ENCODE data around the gene CFB.

The CFB gene

GRCh38 chr6:31918069-31918720 is 27.7 kb upstream of the CFB start:
- H3K27ac ChIP-seq, result no peak overlapping the region

GRCh38 chr6:31919624-31920303 is 26.1 kb upstream of the CFB start:
- TF ChIP-seq CTCF (IDR thresholded peaks at IDR 0.05), result no peak
- TF ChIP-seq ZFX (IDR thresholded peaks at IDR 0.05; ENCODE audit: borderline replicate concordance), result no peak

More at GRCh38 chr6:31918069-31918720, 27.7 kb upstream of the CFB start:
- TF ChIP-seq ZFX (IDR thresholded peaks at IDR 0.05; ENCODE audit: borderline replicate concordance) (no peak), CTCF (IDR thresholded peaks at IDR 0.05) (no peak)

GRCh38 chr6:31920811-31921210 is 25.1 kb upstream of the CFB start:
- no peak overlapping the region for H3K27ac ChIP-seq
- TF ChIP-seq ZFX (IDR thresholded peaks at IDR 0.05; ENCODE audit: borderline replicate concordance) (no peak), CTCF (IDR thresholded peaks at IDR 0.05) (no peak)

More at GRCh38 chr6:31919624-31920303, 26.1 kb upstream of the CFB start:
- H3K27ac ChIP-seq, result no peak overlapping the region

GRCh38 chr6:31922942-31923341 is 23.0 kb upstream of the CFB start:
- no peak overlapping the region for H3K27ac ChIP-seq
- TF ChIP-seq CTCF (IDR thresholded peaks at IDR 0.05), result no peak
- no peak for TF ChIP-seq ZFX (IDR thresholded peaks at IDR 0.05; ENCODE audit: borderline replicate concordance)

GRCh38 chr6:31927242-31927862 is 18.5 kb upstream of the CFB start, which contains the start of gene C2:
Gene C2 (plus strand): TSS chr6:31927717. CDS start chr6:31927753, 36 bp downstream.
- no peak for TF ChIP-seq CTCF (IDR thresholded peaks at IDR 0.05)
- no peak for TF ChIP-seq ZFX (IDR thresholded peaks at IDR 0.05; ENCODE audit: borderline replicate concordance)
- H3K27ac ChIP-seq, result no peak within 1 kb of the TSS

GRCh38 chr6:31927863-31928671 is 17.8 kb upstream of the CFB start:
- no peak overlapping the region for H3K27ac ChIP-seq
- no peak for TF ChIP-seq CTCF (IDR thresholded peaks at IDR 0.05)

All from 22Rv1 (cell line).